Forelimb muscle (tissue), 1 donor: ENCODE measurements around the gene TEX2. TPM values are rescaled to one million over a fixed set of nuclear protein-coding genes. Genes with fewer than 3 reads are reported as not detected.

Source experiments
- DNase-seq: peaks from one replicate; pipeline ENCODE4 v3.0.0-alpha.2; 2013; ENCODE audit warnings: low read depth
- polyA plus RNA-seq: library from polyadenylated mRNA; unstranded; fragments of 120-200 nt; gene quantifications from one replicate; pipeline ENCODE4 v1.2.1, GENCODE V29; 2013; ENCODE audit not compliant: insufficient read length

The TEX2 gene, protein sequence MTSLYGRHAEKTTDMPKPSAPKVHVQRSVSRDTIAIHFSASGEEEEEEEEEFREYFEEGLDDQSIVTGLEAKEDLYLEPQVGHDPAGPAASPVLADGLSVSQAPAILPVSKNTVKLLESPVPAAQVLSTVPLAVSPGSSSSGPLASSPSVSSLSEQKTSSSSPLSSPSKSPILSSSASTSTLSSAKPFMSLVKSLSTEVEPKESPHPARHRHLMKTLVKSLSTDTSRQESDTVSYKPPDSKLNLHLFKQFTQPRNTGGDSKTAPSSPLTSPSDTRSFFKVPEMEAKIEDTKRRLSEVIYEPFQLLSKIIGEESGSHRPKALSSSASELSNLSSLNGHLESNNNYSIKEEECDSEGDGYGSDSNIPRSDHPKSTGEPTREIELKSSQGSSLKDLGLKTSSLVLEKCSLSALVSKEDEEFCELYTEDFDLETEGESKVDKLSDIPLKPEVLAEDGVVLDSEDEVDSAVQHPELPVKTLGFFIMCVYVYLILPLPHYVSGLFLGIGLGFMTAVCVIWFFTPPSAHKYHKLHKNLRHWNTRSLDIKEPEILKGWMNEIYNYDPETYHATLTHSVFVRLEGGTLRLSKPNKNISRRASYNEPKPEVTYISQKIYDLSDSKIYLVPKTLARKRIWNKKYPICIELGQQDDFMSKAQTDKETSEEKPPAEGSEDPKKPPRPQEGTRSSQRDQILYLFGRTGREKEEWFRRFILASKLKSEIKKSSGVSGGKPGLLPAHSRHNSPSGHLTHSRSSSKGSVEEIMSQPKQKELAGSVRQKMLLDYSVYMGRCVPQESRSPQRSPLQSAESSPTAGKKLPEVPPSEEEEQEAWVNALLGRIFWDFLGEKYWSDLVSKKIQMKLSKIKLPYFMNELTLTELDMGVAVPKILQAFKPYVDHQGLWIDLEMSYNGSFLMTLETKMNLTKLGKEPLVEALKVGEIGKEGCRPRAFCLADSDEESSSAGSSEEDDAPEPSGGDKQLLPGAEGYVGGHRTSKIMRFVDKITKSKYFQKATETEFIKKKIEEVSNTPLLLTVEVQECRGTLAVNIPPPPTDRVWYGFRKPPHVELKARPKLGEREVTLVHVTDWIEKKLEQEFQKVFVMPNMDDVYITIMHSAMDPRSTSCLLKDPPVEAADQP
- 22.2 TPM for polyA plus RNA-seq

DNA sequence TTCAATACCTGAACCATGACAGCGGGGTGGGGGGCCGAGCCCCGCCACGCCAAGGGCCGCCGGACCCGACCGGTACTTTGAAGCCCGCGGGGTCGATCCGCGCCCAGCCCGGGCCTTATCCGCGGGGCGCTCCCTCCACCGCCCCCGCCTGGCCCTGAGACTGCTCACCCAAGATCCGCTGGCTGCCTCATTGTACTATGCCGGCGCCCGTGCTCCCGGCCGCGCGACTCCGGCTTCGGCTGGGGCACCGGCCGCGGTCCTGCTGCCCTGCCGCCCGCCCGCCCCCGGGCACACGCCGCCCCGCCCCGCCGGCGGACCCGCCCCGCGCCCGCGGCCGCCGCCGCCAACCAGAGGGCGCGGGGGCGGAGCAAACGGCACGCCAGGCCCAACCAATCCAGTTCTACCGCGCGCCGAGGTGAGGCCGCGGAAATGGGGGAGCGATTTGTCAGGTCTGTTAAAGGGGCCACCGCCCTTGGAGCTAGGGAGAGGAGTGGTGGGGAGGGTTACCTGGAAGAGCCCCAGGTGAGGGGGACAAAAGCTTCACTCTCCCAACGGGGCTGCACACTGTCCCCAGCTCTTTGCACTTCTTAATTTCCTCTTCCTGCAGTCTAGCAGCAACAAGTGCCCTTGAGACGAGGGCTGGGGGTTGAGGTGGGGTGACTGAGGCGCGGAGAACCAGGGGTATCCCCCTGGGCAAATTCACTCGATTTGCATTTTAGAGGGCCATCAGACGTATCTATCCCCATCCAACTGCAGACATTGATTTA lies at the start of gene TEX2:
TSS of gene TEX2 (minus strand) at position 261 of the 767 bp plus-strand sequence. CDS start 49,043 bp downstream, outside the sequence.
- DNase-seq: peak; percentile 57

DNA sequence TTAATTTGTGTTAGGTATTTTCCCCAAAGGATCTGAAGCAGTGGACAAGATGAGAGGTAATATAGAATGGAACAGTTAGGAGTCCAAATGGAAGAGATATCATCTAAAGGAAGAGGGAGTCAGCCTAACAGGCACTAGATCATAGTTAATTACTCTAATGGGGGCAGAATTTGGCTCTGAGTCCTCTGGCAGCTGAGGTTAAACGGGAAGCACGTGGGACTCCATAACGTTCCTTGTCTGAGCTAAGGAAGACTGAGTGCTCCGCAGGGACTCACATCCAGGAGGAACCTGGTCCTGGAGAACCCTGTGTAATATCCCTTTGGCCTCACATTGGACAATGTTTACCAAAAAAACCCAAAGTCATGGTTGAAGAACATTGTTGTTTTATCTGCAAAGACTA lies 46.6 kb upstream of the TEX2 start:
- no peak for DNase-seq

DNA sequence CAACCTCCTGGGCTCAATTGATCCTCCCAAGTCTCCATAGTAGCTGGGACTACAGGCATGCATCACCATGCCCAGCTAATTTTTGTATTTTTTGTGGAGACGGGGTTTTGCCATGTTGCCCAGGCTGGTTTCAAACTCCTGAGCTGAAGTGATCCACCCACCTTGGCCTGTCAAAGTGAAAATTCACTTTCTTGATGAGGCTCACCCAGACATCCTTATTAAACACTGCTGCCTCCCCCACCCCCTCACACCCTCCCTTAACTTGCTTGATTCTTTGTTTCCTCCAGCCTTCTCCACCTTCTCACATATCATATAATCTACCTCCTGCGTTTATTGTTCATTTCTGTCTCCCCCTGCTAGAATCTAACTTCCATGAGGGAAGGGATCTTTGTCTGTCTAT lies 46.0 kb upstream of the TEX2 start:
- no peak for DNase-seq

DNA sequence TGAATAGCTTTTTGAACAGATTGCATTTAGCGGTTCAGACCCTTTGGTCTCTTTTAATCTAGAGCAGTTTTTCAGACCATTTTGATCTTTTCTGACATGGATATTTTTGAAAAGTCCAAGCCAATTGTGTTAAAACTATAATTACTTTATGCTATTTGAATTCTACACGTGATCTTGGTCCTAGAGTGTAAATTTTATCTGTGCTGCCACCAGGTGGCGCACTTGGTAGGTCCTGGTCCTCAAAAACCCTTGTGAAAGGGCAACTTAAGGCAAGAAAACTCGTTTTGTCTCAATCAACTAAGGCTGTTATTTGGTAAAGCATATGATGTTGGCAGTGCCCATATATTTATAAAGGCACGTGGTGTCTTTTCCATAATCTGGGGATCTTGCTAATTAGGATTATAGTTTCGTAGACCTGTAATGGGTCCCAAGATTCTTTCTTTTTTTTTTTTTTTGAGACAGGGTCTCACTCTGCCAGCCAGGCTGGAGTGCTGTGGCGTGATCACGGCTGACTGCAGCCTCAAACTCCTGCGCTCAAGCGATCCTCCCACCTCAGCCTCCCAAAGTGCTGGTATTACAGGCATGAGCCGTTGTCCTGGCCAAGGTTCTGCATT lies 43.9 kb upstream of the TEX2 start:
- DNase-seq: no peak

DNA sequence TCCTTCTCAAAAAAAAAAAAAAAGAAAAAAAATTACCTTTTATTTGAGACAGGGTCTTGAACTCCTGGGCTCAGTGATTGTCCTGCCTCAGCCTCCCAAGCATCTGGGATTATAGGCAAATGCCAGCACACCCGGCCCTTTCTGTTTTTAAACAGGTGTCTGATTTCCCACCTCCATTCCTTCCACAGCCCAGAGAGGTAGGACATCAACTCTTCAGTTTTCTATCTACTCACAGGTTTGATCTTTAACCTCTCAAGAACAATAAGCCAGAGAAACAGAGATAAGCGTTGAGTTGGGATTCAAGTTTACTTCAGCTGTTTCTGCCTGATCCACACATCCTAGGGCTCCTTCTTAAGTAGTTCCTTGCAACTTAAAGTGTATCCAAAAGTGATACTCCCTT lies 41.5 kb upstream of the TEX2 start:
- DNase-seq: no peak

DNA sequence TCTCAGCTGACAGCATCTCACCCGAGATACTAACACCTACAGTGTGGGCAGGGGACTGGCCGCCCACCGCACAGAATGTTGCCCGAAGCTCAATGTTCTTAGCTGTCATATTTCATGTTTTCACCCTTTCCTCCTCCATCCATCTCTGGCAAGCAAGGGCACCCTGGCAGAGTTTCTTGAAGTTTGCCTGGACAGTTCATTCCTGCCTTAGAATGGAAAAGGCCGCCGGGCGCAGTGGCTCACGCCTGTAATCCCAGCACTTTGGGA lies 37.6 kb upstream of the TEX2 start:
- no peak for DNase-seq

DNA sequence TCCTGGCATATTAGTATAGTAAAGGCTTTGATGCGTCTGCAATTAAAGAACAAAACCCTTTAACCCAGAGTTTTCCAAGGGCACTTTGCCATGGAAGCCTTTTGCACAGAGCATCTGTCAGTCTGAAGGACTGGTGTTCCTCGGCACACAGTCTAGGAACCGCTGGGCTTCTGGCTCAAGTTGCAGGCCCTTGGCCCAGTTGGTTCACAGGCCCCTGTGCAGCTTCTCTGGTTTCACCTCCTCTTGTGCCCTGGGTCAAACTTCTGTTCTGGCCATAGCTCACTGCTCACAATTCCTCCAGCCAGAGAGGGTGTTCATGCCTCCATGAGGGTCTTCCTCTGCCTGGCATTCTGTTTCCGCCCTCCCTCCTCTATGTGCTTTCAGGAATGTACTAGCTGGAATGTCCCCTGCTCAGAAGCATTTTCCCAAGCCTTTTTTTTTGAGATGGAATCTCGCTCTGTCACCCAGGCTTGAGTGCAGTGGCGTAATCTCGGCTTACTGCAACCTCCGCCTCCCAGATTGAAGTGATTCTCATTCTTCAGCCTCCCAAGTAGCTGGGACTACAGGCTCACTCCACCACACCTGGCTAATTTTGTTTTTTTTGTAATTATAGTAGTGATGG lies 34.5 kb upstream of the TEX2 start:
- DNase-seq: no peak

DNA sequence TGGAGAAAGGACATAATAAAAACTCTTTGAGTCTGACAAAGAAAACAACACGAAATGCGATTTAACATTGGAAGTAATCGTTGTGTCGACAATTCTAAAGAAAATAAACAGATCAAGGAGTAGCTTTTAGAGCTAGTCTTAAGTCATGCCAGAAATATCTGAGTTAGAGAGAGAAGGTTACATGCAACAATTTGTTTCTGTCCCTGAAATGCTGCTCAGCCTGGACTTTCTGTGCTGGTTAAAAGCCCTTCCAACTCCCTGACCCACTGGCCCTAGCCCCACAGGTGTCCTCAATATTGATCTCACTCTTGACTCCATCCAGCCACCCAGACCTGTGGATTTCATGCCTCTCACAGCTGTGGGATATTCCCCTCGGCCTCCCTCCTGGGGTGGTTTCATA lies 33.2 kb upstream of the TEX2 start:
- DNase-seq: no peak

DNA sequence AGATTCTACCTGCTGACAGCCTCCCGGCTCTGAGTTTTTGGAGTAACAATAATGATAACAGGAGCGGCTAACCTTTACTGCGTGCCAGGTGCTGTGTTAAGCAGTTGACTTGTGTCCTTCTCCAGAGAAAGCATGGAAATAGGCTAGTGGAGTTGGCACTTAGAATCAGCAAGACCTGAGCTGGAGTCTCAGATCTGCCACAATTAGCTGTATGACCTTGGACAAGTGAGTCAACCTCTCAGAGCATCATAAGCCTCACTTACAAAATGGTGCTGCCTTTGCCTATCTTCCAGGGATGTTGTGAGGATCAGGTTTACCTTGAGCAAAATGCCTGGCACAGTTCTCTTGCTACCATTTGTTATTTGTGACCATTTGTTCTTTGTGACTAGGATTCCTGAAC lies 32.1 kb upstream of the TEX2 start:
- DNase-seq: no peak

DNA sequence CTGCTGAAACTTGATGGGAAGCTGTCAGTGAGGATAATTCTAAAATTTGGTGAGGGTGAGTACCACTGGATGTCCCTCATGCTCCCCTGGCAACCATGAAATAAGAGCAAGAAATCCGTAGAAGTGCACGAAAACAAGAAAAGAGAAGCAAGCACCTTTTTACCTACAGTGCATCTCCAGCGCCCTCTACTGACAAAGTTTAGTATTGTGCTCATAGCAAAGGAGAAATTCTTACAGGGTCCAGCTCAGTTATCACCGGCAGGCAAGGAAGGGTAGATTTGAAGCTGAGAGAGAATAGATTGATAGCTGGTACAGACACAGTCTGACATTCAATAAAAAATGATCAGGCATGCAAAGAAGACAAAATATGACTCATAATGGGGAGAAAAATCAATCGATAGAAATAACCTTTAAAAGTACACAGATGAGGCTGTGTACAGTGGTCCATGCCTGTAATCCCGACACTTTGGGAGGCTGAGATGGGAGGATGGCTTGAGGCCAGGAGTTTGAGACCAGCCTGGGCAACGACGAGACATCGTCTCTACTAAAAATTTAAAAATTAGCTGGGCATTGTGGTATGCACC lies 28.3 kb upstream of the TEX2 start:
- no peak for DNase-seq

DNA sequence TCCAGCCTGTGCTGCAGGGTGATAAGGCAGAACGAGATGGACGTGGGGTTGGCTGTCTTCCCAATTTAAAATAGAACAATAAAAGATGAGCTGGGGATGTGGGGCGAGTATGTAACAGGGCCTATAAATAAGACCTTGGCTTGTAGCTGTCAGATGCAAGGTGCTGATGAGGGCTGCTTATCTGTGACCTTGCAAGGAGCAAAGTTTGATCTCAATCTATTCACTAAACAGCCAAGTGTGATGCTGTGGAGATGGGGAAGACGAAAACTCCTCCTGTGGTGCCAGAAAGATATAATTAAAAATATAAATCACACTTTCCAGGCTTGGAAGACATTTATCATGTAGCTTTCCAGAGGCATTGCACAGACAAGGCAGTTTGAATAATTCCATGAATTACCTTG lies 26.7 kb upstream of the TEX2 start:
- DNase-seq: no peak

DNA sequence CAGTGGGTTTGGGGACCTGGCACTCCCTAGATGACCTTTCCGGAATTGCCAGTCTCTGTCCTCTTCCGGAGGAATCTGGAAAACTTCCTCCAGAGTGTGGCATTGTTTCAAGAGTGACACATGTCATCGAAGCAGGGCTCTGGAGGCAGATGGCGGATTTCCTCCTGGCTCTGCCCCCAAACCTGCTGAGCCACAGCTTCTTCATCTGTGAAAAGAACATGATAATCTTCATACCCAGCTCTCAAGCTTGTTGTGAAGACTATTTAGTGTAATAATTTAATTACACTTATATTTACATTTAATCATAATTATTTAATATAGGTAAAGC lies 19.7 kb upstream of the TEX2 start:
- no peak for DNase-seq

DNA sequence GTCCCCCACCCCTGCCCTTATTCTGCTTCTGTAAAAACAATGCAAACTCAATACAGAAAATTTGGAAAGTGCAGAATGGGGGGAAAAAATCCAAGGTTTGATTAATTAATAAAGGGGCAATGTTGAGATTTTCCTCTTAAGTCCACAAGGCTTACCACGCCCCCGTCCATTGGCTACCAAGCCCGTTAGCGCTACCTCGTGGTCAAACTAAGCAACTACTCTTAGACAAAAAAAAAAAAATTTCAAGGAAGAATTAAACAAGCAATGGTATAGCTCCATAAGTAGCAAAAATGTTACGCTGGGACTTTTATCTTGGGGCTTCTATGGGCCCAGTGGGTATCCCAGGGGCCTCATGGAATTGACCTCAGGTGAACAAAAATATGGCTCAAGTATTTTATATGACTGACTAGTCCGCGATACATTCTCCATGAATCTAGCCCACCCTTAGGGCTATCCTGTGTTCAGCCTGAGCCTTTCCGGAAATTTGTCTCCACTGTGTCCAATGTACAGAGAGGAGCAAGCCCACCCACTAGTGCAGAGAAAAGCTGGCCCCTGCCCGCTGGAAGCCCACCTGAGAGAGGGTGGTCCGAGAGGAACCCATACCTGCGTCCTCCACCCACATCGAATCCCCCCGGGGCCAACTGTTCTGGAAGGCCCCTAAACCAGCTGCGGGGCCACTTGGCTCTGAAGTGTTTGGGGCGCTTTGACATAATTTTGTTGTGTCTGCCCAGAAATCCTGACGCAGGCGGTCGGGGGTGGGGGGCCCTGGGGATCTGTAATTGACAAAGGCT lies 19.1 kb upstream of the TEX2 start:
- DNase-seq: peak; percentile 55

DNA sequence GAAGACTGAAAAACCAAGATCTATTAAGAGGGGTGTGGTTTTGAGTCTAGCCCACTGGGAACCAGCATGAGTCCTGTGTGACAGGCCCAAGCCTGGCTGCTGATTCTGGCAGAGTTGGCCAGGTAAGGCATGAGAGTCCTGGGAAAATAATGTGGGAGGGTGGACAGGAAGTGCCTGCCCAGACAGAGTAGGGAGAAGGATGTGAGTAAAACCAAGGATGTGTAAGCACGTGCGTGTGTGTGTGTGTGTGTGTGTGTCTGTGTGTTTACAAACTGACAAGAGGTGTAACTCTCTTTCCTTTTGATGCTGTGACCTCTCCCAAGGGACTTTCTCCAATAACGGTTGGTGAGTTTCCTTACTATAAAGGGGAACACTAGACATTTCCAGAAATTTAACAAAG lies 15.6 kb upstream of the TEX2 start:
- no peak for DNase-seq

DNA sequence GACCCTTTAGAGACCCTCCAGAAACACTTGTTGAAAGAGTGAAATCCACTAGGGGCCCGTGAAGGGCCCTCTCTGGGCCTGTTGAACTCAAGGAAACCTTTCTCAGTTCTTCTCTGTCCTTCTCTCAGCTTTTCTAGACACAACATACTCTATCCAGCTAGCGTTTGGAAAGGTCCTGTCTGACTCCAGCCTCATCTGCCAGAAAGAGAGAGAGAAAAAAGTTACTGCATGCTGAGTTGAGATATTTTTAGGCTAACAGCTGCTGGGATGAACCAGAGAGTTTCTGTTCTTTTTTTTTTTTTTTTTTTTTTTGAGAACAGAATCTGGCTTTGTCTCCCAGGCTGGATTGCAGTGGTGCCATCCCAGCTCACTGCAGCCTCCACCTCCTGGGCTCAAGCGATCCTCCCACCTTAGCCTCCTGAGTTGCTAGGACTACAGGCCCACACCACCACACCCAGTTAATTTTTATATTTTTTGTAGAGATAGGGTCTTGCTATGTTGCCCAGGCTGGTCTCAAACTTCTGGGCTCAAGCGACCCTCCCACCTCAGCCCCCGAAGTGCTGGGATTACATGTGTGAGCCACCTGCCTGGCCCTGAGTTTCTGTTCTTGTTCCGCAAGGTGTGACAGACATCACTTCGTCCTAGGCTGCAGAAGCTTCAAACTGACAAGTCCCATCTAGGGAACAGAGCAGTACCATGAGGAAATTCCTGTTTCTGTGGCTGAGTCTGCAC lies 14.9 kb upstream of the TEX2 start:
- peak; percentile 82 for DNase-seq

DNA sequence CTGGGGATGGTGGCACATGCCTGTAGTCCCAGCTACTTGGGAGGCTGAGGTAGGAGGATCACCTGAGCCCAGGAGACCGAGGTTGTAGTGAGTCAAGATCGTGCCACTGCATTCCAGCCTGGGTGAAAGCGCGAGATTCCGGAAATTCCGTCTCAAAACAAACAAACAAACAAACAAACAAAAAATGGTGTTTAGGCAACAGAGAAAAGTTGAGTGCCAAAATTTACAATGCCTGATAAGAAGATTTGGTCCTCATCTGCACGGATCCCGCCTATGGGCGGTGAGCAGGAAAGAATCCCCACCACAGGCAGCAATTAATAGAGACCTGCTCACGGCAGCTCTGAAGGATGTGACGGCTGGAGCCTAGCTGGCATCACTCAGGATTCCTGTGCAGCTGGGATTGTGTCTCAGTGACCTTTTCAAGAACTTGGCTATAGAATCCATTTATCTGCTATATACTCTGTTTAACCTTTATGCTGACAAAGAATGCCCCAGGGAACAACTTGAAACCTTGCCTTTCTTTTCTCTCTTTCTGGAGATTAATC lies 14.0 kb upstream of the TEX2 start:
- DNase-seq: no peak

DNA sequence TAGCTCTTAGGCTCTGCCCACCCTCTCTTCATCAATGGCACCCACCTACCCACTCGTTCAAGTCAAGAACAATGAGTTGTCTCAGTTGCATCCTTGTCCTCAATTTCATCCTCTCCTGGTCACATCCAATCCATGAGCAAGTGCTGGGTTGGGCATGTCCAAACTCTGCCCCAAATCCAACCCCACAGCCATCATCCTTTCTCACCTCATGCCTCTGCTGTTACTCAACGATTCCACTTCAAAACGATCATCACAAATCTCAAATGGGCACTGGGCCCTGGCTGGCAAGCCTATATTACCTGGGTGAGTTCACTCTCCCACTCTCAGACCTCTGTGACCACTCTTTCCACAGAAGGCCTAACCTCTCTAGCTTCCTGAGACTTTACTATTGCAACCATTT lies 12.0 kb upstream of the TEX2 start:
- no peak for DNase-seq

DNA sequence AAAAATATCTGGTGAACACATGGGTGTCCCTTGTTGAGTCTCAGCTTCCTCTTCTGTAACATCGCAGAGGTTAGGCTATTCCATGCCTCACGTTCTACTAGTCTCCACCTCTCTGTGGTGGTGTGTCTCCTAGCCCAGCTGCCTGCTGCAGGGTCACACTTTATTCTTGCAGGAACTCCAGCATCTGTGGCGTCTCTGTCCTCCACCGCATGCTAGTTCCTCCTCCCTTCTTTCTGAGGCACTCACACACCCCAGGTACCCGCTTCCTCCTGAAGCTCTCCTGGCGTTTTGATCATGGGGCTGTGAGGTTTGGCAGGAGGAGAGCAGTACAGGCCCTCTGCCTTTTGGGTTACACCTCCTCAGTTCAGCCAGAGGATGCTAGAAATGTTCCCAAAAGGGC lies 9.9 kb upstream of the TEX2 start:
- DNase-seq: no peak

DNA sequence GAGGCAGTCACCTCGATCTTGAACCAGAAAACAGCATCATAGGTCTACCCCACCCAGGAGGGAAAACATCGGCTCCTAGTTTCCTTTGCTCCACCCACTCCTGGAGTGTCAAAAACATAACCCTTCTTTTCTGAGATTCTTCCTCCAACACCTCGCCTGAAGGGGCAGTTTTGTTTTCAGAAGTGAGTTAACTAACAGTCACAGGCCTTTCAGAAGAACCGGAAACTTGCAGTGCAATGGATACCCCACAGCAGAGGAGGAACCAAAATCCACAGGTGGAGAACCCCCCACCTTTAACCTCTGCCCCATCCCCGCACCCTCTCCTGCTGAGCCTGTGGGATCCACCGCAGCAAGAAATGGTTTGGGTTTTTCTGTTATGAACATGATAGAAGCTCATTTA lies 7.8 kb upstream of the TEX2 start:
- DNase-seq: no peak
